ENCODE results near the gene SH3BGRL.
"Not testable (repeated sequence)": the region's sequence is repeated elsewhere in the genome, so short reads cannot be mapped to it uniquely, and the experiment has no call there.

The SH3BGRL gene

GRCh38 chrX:81301877-81302276 lies 100.0 kb downstream of the SH3BGRL start:
- POLR2A ChIA-PET, result no interaction called here
- no peak for TF ChIP-seq CTCF (IDR thresholded peaks at IDR 0.05; ENCODE audit: control extremely low read depth, extremely low read depth, low read depth, missing control alignments)
- no peak for DNase-seq (ENCODE audit: extremely low spot score)
- CTCF ChIA-PET, result no interaction called here

- no peak for TF ChIP-seq CTCF (IDR thresholded peaks at IDR 0.05; ENCODE audit: control extremely low read depth, extremely low read depth, low read depth, missing control alignments)
- ChIA-PET POLR2A (no interaction called here), CTCF (no interaction called here)
- no peak for DNase-seq (ENCODE audit: extremely low spot score)
Observed at GRCh38 chrX:81304563-81304962, 102.7 kb downstream of the SH3BGRL start.

GRCh38 chrX:81305240-81305639 lies 103.3 kb downstream of the SH3BGRL start:
- no peak for TF ChIP-seq CTCF (IDR thresholded peaks at IDR 0.05; ENCODE audit: control extremely low read depth, extremely low read depth, low read depth, missing control alignments)
- POLR2A ChIA-PET, result no interaction called here
- CTCF ChIA-PET, result no interaction called here

GRCh38 chrX:81308086-81308829 lies 106.4 kb downstream of the SH3BGRL start:
- ChIA-PET CTCF (interaction anchor here (1.4 kb wide), 1 partner anchor 113 kb away, joined by 3 read pairs; no protein-coding TSS in a partner anchor), POLR2A (no interaction called here)
- TF ChIP-seq CTCF (IDR thresholded peaks at IDR 0.05; ENCODE audit: control extremely low read depth, extremely low read depth, low read depth, missing control alignments), result no peak
- DNase-seq (ENCODE audit: extremely low spot score), result no peak

More at GRCh38 chrX:81305240-81305639, 103.3 kb downstream of the SH3BGRL start:
- no peak for DNase-seq (ENCODE audit: extremely low spot score)

- DNase-seq (ENCODE audit: extremely low spot score), result no peak
- ChIA-PET POLR2A (no interaction called here), CTCF (no interaction called here)
- TF ChIP-seq CTCF (IDR thresholded peaks at IDR 0.05; ENCODE audit: control extremely low read depth, extremely low read depth, low read depth, missing control alignments), result no peak
Observed at GRCh38 chrX:81316163-81316562, 114.3 kb downstream of the SH3BGRL start.

GRCh38 chrX:81331653-81332052 lies 129.8 kb downstream of the SH3BGRL start:
- POLR2A ChIA-PET; CTCF ChIA-PET; DNase-seq (ENCODE audit: extremely low spot score): not testable (repeated sequence)

GRCh38 chrX:81336455-81337152 lies 134.7 kb downstream of the SH3BGRL start:
- ChIA-PET POLR2A (no interaction called here), CTCF (no interaction called here)
- DNase-seq (ENCODE audit: extremely low spot score), result no peak
- no peak for TF ChIP-seq CTCF (IDR thresholded peaks at IDR 0.05; ENCODE audit: control extremely low read depth, extremely low read depth, low read depth, missing control alignments)

Data from GM10248 (cell line).